Measurements from ENCODE around the gene TAF1A. TPM values are rescaled to one million over a fixed set of nuclear protein-coding genes. Genes with fewer than 3 reads are reported as not detected.

The TAF1A gene
- total and polyA plus RNA-seq, 2 of the 8 experiments (the other 6 are each of a cell fraction or from before 2014, with no cell fraction given), result 3.3 to 16.7 TPM

- TF ChIP-seq SAP30 (IDR thresholded peaks at IDR 0.05; ENCODE audit: insufficient read depth, insufficient replicate concordance, low read length), result no peak
- TF ChIP-seq SP2 (IDR thresholded peaks at IDR 0.05; ENCODE audit: low read length), result no peak
- no peak for TF ChIP-seq GABPA (IDR thresholded peaks at IDR 0.05; ENCODE audit: borderline replicate concordance, insufficient read depth, low read length)
- no peak for TF ChIP-seq FOSL1 (IDR thresholded peaks at IDR 0.05; ENCODE audit: insufficient read depth, low read depth, low read length)
- no peak for TF ChIP-seq MAFK (IDR thresholded peaks at IDR 0.05; ENCODE audit: low read depth, low read length)
- TF ChIP-seq JUND (IDR thresholded peaks at IDR 0.05; ENCODE audit: low read length), result no peak
- TF ChIP-seq E2F6 (IDR thresholded peaks at IDR 0.05), result no peak
Observed at GRCh38 chr1:222627232-222627631, 37.5 kb upstream of the TAF1A start (continued).
